Small intestine (tissue), 7 donors: Measurements from ENCODE around the gene CHPT1. TPM values are rescaled to one million over a fixed set of nuclear protein-coding genes. Genes with fewer than 3 reads are reported as not detected.

Experiments used
- DNase-seq, 2 donors: peaks; one replicate each; pipeline versions ENCODE4 v3.0.0 to v3.0.0-alpha.2; 2013
- FAIRE-seq: peaks from 2 replicates; lab custom pipeline; 2012; peaks lifted over from hg19 to GRCh38; lab: Jason Lieb, UNC
- H3K27ac ChIP-seq, 3 donors: one replicate each; pipeline ENCODE4 v1.5.1; 2013; ENCODE audit warnings: low read length in 2 of 3, mild to moderate bottlenecking in 2 of 3, control low read depth in 1 of 3, inconsistent platforms in 1 of 3, low read depth in 1 of 3, moderate library complexity in 1 of 3
- H3K27me3 ChIP-seq, 3 donors: one replicate each; pipeline ENCODE4 v1.6.1; 2013; ENCODE audit warnings: low read length in 3 of 3, inconsistent platforms in 1 of 3; ENCODE audit not compliant: control insufficient read depth in 3 of 3, insufficient read depth in 3 of 3
- H3K36me3 ChIP-seq, 3 donors: one replicate each; pipeline ENCODE4 v1.6.1; 2013; ENCODE audit warnings: low read length in 3 of 3, inconsistent platforms in 1 of 3, low read depth in 1 of 3, mild to moderate bottlenecking in 1 of 3, moderate library complexity in 1 of 3; ENCODE audit not compliant: control insufficient read depth in 3 of 3, insufficient read depth in 2 of 3
- H3K4me1 ChIP-seq, 3 donors: one replicate each; pipeline ENCODE4 v1.6.1; 2013; ENCODE audit warnings: low read length in 2 of 3, inconsistent platforms in 1 of 3, low read depth in 1 of 3, mild to moderate bottlenecking in 1 of 3, moderate library complexity in 1 of 3; ENCODE audit not compliant: control insufficient read depth in 3 of 3, insufficient read depth in 2 of 3
- H3K4me3 ChIP-seq, 3 donors: one replicate each; pipeline ENCODE4 v1.5.1; 2013; ENCODE audit warnings: low read length in 3 of 3, control low read depth in 1 of 3, inconsistent platforms in 1 of 3, low read depth in 1 of 3, mild to moderate bottlenecking in 1 of 3, moderate library complexity in 1 of 3
- H3K9me3 ChIP-seq, 2 donors: one replicate each; pipeline ENCODE4 v1.6.1; 2013; ENCODE audit warnings: low read depth in 1 of 2, low read length in 1 of 2; ENCODE audit not compliant: control insufficient read depth in 2 of 2, insufficient read depth in 1 of 2
- WGBS, 3 donors: extraction: QIAGEN DNeasy Blood & Tissue Kit; methylation state at CpG; one replicate each; pipeline ENCODE4 v1.1.7; 2013; 5-methylcytosine and 5-hydroxymethylcytosine counted together
- polyA plus RNA-seq, 4 donors: library from polyadenylated mRNA; stranded (reverse) in 3 of 4; unstranded in 1 of 4; fragments of 200-250 nt in 3 of 4; fragments of 120-200 nt in 1 of 4; gene quantifications; one replicate each; pipeline versions ENCODE4 v1.2.1 to v1.2.3, GENCODE V29; 2013
- donor health status: healthy with polysubstance abuse.
- donor health status: control.
- donor health status: control.
- donor health status: Bipolar disorder and iron deficiency.
- donor health status: healthy.

The CHPT1 gene
- polyA plus RNA-seq, 4 donors = 81.9 to 191 (median 130) TPM

DNA sequence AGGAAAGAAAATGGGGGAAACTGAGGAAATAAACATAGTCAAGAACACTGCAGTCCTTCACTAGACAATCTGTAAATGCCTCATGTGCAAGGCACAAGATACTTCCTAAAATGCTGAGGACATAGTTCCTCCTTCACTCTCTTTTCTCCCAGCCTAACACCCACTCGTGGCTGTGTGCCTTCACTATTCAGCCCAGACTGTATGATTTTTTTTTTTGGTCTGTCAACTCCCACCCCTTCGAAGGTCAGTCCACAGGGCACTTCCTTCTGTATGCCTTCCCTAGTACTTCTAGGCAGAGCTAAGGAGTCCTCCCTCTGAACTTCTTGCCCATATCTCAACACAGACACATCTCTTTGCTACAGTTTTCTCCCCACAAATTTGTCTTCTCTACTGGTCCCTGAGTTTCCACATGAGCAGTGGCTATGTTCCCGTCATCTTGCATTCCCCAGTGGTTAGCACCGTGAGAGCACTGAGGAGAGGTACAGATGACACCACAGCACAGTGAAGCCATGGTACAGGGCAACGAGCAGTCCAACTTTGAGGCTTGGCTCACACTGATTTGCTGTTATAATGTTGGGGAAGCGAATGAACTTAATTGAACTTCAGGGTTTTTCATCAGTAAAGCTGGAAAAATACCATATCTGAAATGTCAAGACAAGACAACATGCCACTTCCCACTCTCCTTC is 65.9 kb downstream of the CHPT1 start:
- H3K36me3 ChIP-seq = peaks cover 4 to 20% (median 6%) of the 10 kb centered on the region in 3 donors
- H3K27ac ChIP-seq = no peak overlapping the region
- no peak for FAIRE-seq
- H3K4me1 ChIP-seq = no peaks in the 10 kb centered on the region
- H3K4me3 ChIP-seq = no peak overlapping the region
- no peaks in the 10 kb centered on the region for H3K27me3 ChIP-seq
- WGBS, 3 donors = 71 to 87% (median 77%) methylated on average over 6 of the region's 6 CpGs
- no peak for DNase-seq
- no peaks in the 10 kb centered on the region for H3K9me3 ChIP-seq

DNA sequence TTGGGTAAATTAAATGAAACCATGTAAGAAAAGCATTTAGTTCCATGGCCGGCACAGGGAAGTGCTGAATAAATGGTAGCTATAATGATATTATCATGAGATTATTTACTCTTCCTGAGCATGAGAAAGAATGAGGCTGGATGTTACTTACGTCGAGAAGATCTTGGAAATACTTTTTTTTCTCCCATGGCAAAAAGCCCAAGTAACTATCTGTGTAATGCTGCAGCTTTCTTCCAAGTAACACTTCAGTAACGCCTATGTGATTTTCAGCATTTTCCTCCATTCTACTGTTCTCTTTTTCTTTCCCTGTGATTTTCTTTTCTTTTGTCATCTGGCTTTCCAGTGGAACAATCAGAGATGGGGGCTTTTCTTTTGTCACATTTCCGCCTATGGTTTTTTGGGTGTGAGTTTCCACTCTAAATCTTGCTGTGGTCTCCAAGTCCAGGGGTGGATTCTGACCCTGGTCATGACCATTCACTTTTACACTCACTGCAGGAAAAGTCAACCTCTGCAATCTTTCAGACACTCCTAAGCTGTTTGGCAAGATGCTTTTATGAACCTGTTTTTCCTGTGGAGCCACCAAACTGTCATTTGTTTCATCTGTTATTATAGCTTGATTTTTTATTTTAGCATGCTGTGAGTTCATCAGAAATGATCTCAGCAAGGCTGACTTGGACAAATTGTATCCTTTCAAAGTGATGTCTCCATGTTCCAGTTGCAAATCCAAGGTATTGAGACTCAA is 66.8 kb downstream of the CHPT1 start:
- peaks cover 4 to 18% (median 7%) of the 10 kb centered on the region in 3 donors for H3K36me3 ChIP-seq
- no peaks in the 10 kb centered on the region for H3K9me3 ChIP-seq
- no peak for DNase-seq
- H3K27me3 ChIP-seq = no peaks in the 10 kb centered on the region
- no peak overlapping the region for H3K4me3 ChIP-seq
- WGBS, 3 donors = 70 to 87% (median 84%) methylated on average over 5 of the region's 5 CpGs
- no peak for FAIRE-seq
- no peak overlapping the region for H3K27ac ChIP-seq
- no peaks in the 10 kb centered on the region for H3K4me1 ChIP-seq

DNA sequence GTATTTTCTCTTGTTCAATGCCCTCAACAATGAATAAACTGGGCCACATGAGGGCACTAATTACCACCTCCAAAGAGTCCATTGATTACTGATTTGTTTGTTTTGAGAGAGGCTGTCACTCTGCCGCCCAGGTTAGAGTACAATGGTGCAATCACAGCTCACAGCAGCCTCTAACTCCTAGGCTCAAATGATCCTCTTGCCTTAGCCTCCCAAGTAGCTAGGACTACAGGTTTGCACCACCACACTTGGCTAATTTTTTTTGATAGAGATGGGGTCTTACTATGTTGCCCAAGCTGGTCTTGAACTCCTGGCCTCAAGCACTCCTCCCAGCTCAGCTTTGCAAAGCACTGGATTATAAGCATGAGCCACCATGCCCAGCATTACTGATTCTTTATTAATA is 70.1 kb downstream of the CHPT1 start:
- DNase-seq = peak in 1 of 2 donors; percentile 11
- no peak for FAIRE-seq
- H3K4me3 ChIP-seq = no peak overlapping the region
- H3K9me3 ChIP-seq = no peaks in the 10 kb centered on the region
- H3K36me3 ChIP-seq = peaks cover 2 to 21% (median 11%) of the 10 kb centered on the region in 3 donors
- no peak overlapping the region for H3K27ac ChIP-seq
- WGBS, 3 donors = 64 to 89% (median 80%) methylated on average over 1 of the region's 1 CpG
- H3K4me1 ChIP-seq = no peaks in the 10 kb centered on the region
- H3K27me3 ChIP-seq = no peaks in the 10 kb centered on the region

DNA sequence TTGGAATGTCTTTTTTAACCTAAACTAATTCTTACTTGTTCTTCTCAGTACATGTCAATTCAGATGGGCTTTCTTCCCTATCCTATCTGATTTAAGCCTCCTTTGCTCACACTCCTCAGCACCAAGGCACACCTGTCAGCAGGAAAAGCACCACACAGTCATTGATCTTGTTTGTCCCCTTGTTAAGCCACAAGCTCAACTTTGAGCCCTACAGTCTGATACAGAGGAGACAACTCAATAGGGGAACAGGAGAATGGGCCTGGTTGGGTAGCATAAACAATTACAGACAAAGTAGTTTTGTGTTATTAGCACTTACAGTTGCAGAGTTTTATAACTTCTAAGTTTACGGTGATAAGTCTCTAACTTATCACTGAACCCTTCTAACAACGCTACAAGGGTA is 71.3 kb downstream of the CHPT1 start:
- DNase-seq (no peak), FAIRE-seq (no peak)
- Histone ChIP-seq H3K27ac (no peak overlapping the region), H3K4me1 (no peaks in the 10 kb centered on the region), H3K36me3 (peaks cover 2 to 25% (median 11%) of the 10 kb centered on the region in 3 donors), H3K27me3 (no peaks in the 10 kb centered on the region), H3K9me3 (no peaks in the 10 kb centered on the region), H3K4me3 (no peak overlapping the region)
- WGBS, 3 donors = 26 to 65% (median 54%) methylated on average over 2 of the region's 2 CpGs

DNA sequence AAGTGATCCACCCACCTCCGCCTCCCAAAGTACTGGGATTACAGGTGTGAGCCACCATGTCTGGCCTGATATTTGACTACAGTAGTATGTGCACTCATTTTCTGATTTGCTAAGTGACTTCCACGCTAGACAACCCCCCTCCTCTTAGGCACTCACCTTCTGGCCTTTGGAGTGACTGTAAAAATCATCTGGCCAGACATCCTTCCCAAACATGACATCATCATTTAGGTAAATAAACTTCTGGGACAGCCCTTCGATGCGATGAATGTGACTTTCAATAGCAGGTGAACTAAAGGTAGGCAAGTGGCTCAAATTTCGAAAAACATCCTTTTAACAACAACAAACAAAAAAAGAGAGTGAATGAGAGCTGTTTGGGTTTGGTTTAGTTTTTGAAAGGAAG is 72.4 kb downstream of the CHPT1 start:
- Histone ChIP-seq H3K4me1 (no peaks in the 10 kb centered on the region), H3K27me3 (no peaks in the 10 kb centered on the region), H3K9me3 (no peaks in the 10 kb centered on the region), H3K4me3 (no peak overlapping the region), H3K27ac (no peak overlapping the region), H3K36me3 (peaks cover 2 to 25% (median 8%) of the 10 kb centered on the region in 3 donors)
- WGBS, 3 donors = 69 to 81% (median 76%) methylated on average over 5 of the region's 5 CpGs
- FAIRE-seq = no peak
- no peak for DNase-seq

DNA sequence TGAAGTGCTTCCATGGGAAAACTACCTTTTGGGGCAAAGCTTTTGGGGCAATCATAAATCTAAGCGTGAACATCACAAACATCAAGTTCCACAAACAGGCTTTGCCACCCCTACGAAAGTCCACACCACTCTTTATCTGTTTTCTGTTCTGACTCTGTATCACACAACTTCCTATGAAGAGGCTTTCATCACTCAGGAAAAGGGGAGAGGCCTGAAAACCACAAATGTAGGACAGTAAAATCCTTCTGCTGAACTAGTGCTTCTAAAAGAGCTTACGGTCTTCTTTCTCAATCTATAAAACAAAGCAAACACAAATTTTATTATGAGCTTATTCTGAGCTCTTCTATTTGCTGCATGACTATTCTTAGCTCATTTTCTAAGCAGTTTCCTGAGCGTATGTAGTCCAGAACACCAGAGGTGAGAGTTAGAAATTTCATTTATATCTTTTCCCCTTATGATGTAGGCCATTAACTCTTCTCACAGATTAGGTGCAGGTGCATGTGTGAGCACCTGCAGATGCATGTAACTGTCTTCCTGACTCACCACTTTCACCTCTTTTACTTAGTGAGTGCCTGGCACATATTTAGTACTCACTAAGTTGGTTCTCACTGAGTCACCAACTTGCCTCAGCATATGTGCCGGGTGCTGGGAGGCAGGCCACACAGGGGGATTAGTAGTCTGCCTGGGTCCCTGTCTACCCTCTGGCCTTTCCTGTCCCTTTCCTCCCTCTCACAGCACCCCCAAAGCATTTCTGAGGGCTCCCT is 74.8 kb downstream of the CHPT1 start:
- Histone ChIP-seq H3K36me3 (peaks cover 2 to 23% (median 8%) of the 10 kb centered on the region in 3 donors), H3K27me3 (no peaks in the 10 kb centered on the region), H3K4me1 (no peaks in the 10 kb centered on the region), H3K4me3 (no peak overlapping the region), H3K27ac (no peak overlapping the region), H3K9me3 (no peaks in the 10 kb centered on the region)
- DNase-seq (no peak), FAIRE-seq (no peak)
- WGBS, 3 donors = 78 to 85% (median 79%) methylated on average over 5 of the region's 5 CpGs

DNA sequence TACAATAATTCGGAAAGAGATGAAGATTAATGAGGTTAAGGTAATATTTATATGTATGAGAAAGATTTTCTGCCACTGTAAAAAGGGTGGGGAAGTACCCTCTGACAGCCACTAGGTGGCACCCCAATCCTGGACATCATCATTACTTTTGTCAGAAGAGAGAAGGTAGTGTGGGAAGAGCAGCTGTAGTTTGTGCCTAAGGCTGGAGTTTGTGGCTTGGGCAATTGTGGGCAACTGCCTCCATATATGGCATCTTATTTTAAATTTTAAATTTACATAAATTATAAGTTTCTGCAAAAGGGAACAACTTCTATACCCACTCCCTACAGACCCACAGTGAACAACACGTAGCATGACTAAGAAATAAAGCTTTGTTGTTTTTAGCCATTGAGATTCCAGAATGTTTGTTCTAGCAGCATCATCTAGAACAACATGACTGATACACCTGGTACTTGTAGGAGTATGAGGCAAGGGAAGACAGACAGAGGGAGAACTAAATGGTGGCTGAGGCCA is 76.3 kb downstream of the CHPT1 start:
- WGBS, 3 donors = 47 to 54% (median 49%) methylated on average over 2 of the region's 2 CpGs
- no peak for FAIRE-seq
- peak; percentile 68 to 69 for DNase-seq
- H3K27me3 ChIP-seq = no peaks in the 10 kb centered on the region
- H3K36me3 ChIP-seq = peaks cover 6 to 24% (median 6%) of the 10 kb centered on the region in 3 donors
- H3K27ac ChIP-seq = no peak overlapping the region
- H3K4me1 ChIP-seq = no peaks in the 10 kb centered on the region
- H3K9me3 ChIP-seq = no peaks in the 10 kb centered on the region
- H3K4me3 ChIP-seq = no peak overlapping the region

DNA sequence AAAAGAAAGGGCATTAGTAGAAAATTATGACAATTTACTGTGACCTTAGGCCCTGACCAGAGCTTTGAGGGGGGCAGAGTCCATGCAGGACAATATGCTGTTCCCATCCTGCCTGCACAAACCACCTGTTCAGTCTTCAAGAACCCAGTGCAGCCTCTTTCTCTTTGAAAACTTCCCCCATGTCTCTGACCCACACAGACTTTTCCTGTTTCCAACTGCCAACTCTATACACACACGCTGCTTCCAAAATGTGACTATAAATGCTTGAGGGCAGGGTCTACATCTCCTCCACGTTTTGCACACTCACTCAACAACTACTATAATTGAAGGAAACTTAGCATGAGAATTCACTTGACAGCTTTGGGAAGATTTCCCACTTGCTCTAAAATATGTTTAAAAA is 78.4 kb downstream of the CHPT1 start:
- WGBS, 3 donors = 46 to 58% (median 51%) methylated on average over 2 of the region's 2 CpGs
- Histone ChIP-seq H3K27ac (no peak overlapping the region), H3K4me3 (no peak overlapping the region), H3K4me1 (peaks cover 0 to 2% (median 0%) of the 10 kb centered on the region in 3 donors), H3K27me3 (no peaks in the 10 kb centered on the region), H3K9me3 (no peaks in the 10 kb centered on the region), H3K36me3 (peaks cover 0 to 20% (median 6%) of the 10 kb centered on the region in 3 donors)
- FAIRE-seq (no peak), DNase-seq (no peak)
